SK-N-SH treated with all-trans-retinoic acid at 6 μM for 48 hours (cell line): ENCODE results near the gene MPPED1.

Source experiments
- ATAC-seq: fragments of 200-7000 bp; cut with Tn5 transposase; 3 replicates; pipeline ENCODE4 v1.9.1; 2020; ENCODE audit warnings: mild to moderate bottlenecking, moderate library complexity
- ARNTL ChIP-seq: fragments of 450-650 bp; formaldehyde crosslinking; IDR thresholded peaks from 2 replicates; pipeline ENCODE4 v1.5.0; 2020; ENCODE audit warnings: low read depth, mild to moderate bottlenecking, moderate library complexity, borderline replicate concordance
- BACH2 ChIP-seq: fragments of 250-450 bp; sonication (Bioruptor Pico); IDR thresholded peaks from 2 replicates; pipeline ENCODE4 v1.9.0; 2021; ENCODE audit warnings: mild to moderate bottlenecking, borderline replicate concordance
- CSDC2 ChIP-seq: fragments of 250-450 bp; sonication (Bioruptor Pico); IDR thresholded peaks from 2 replicates; pipeline ENCODE4 v1.5.0; 2020; ENCODE audit warnings: mild to moderate bottlenecking, moderate library complexity
- ESRRG ChIP-seq: fragments of 250-450 bp; sonication (Bioruptor Pico); IDR thresholded peaks from 2 replicates; pipeline ENCODE4 v1.6.1; 2021; ENCODE audit warnings: mild to moderate bottlenecking
- ISL1 ChIP-seq: fragments of 250-450 bp; sonication (Bioruptor Pico); IDR thresholded peaks from 2 replicates; pipeline ENCODE4 v2.1.2; 2022; ENCODE audit warnings: mild to moderate bottlenecking, moderate library complexity
- OSR1 ChIP-seq: fragments of 250-450 bp; sonication (Bioruptor Pico); IDR thresholded peaks from 2 replicates; pipeline ENCODE4 v1.8.0; 2022; ENCODE audit warnings: moderate library complexity, mild to moderate bottlenecking, inconsistent platforms
- PATZ1 ChIP-seq: fragments of 250-450 bp; sonication (Bioruptor Pico); IDR thresholded peaks from 2 replicates; pipeline ENCODE4 v1.8.0; 2020; ENCODE audit warnings: mild to moderate bottlenecking, moderate library complexity, borderline replicate concordance
- POU6F1 ChIP-seq: fragments of 250-450 bp; sonication (Bioruptor Pico); IDR thresholded peaks from 2 replicates; pipeline ENCODE4 v1.8.0; 2021; ENCODE audit warnings: low read depth, mild to moderate bottlenecking, moderate library complexity, borderline replicate concordance
- PPARA ChIP-seq: fragments of 250-450 bp; sonication (Bioruptor Pico); IDR thresholded peaks from 2 replicates; pipeline ENCODE4 v1.5.0; 2020; ENCODE audit warnings: mild to moderate bottlenecking, borderline replicate concordance
- RARB ChIP-seq: fragments of 250-450 bp; sonication (Bioruptor Pico); IDR thresholded peaks from 2 replicates; pipeline ENCODE4 v1.8.0; 2021; ENCODE audit warnings: mild to moderate bottlenecking, moderate library complexity
- SNAI2 ChIP-seq: fragments of 250-450 bp; sonication (Bioruptor Pico); IDR thresholded peaks from 2 replicates; pipeline ENCODE4 v1.5.0; 2020; ENCODE audit warnings: mild to moderate bottlenecking, moderate library complexity
- TCF4 ChIP-seq: fragments of 250-450 bp; sonication (Bioruptor Pico); IDR thresholded peaks from 2 replicates; pipeline ENCODE4 v1.8.0; 2021; ENCODE audit warnings: mild to moderate bottlenecking, moderate library complexity, borderline replicate concordance
- TOX ChIP-seq: fragments of 250-450 bp; sonication (Bioruptor Pico); IDR thresholded peaks from 2 replicates; pipeline ENCODE4 v1.8.0; 2021; ENCODE audit warnings: mild to moderate bottlenecking, moderate library complexity, borderline replicate concordance
- TSHZ2 ChIP-seq: fragments of 250-450 bp; sonication (Bioruptor Pico); IDR thresholded peaks from 2 replicates; pipeline ENCODE4 v1.5.0; 2020; ENCODE audit warnings: mild to moderate bottlenecking, moderate library complexity
- ZFP3 ChIP-seq: fragments of 250-450 bp; sonication (Bioruptor Pico); IDR thresholded peaks from 2 replicates; pipeline ENCODE4 v1.5.0; 2020; ENCODE audit warnings: mild to moderate bottlenecking, moderate library complexity
- ZFP30 ChIP-seq: fragments of 450-650 bp; formaldehyde crosslinking; IDR thresholded peaks from 2 replicates; pipeline ENCODE4 v1.5.0; 2022; ENCODE audit warnings: mild to moderate bottlenecking, moderate library complexity
- ZNF565 ChIP-seq: fragments of 450-650 bp; formaldehyde crosslinking; conservative IDR thresholded peaks from 2 replicates; pipeline ENCODE4 v1.5.0; 2020; ENCODE audit warnings: low read depth, mild to moderate bottlenecking, moderate library complexity
- ZNF70 ChIP-seq: fragments of 450-650 bp; formaldehyde crosslinking; IDR thresholded peaks from 2 replicates; pipeline ENCODE4 v1.5.0; 2020; ENCODE audit warnings: mild to moderate bottlenecking, moderate library complexity

The MPPED1 gene

GRCh38 chr22:43528601-43529360, 117.0 kb downstream of the MPPED1 start:
- ATAC-seq = no peak
- TF ChIP-seq SNAI2 (CRISPR knock-in tag) = no peak
- no peak for TF ChIP-seq ZNF70
- TF ChIP-seq PPARA (CRISPR knock-in tag) = no peak
- TF ChIP-seq PATZ1 (CRISPR knock-in tag) = no peak
- TF ChIP-seq TCF4 (CRISPR knock-in tag) = no peak
- TF ChIP-seq ESRRG (CRISPR knock-in tag) = no peak
- TF ChIP-seq TSHZ2 = no peak
- no peak for TF ChIP-seq CSDC2 (CRISPR knock-in tag)
- TF ChIP-seq ZNF565 = no peak
- no peak for TF ChIP-seq POU6F1

- ATAC-seq = no peak
- TF ChIP-seq ZFP30 (CRISPR knock-in tag) (no peak), ZFP3 (CRISPR knock-in tag) (no peak), RARB (CRISPR knock-in tag) (no peak), PATZ1 (CRISPR knock-in tag) (no peak)
These were observed 117.6 kb downstream of the MPPED1 start for GRCh38 chr22:43529461-43529860.

- ATAC-seq = no peak
- no peak for TF ChIP-seq BACH2 (CRISPR knock-in tag)
- TF ChIP-seq ARNTL (CRISPR knock-in tag) = no peak
- TF ChIP-seq SNAI2 (CRISPR knock-in tag) = no peak
- no peak for TF ChIP-seq ZFP3 (CRISPR knock-in tag)
- TF ChIP-seq ZFP30 (CRISPR knock-in tag) = no peak
- TF ChIP-seq POU6F1 = no peak
- no peak for TF ChIP-seq ZNF565
- TF ChIP-seq TOX (CRISPR knock-in tag) = no peak
- no peak for TF ChIP-seq OSR1 (CRISPR knock-in tag)
- no peak for TF ChIP-seq ISL1
- TF ChIP-seq, all 23 proteins: peak for 0
These were observed 118.1 kb downstream of the MPPED1 start for GRCh38 chr22:43529934-43530333.
